ENCODE results near the gene SELENOF.

Gene SELENOF

DNA sequence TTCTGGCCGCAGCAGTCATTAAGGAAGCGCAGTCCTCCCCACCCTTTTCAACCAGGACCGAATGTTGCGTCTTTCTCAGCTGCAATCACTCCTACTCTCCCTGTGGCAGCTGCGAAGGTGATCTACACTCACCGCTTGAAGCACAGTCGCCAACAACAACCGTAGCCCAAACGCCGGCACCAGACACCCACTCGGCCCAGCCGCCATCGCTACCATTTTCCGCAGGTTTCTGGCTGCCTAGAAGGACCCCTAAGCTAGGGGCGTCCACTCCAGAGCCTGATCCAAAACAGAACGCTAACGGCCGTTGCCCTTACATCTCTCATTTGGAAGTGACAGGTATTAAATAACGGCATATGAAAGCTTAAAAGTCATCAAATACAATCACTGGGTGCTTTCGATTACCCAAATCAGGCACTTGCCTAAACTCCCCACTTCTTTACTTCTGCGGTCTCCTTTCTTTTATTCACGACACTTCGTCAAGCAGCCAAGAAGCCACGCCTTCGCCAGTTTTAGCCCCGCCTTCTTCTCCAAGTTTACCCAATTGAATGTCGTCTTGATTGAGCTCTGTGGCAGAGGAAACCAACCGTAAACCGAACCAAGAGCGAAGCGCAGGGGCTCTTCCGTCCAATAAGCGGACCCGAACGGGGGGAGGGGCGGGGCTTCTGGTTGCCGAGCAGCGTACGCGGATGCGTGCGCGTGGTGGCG lies at the start of gene SELENOF:
Gene SELENOF, minus strand, starts transcription at position 231 of the 705 bp plus-strand sequence. Its CDS starts 15 bp downstream, at position 216.
- DNase-seq: peak; percentile 100

DNA sequence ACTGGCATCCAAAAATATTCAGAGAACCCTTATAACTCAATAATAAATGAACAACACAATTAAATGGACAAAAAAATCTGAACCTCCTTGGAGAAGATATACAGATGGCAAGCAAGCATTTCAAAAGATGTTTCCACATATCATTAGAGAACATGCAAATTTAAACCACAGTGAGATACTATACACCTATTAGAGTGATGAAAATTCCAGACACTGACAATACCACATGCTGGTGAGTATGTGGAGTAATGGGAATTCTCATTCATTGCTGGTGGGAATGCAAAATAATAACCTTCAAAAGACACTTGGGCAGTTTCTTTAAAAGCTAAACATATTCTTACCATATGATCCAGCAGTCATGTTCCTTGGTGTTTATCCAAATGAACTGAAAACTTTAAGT lies 46.6 kb upstream of the SELENOF start:
- DNase-seq: no peak

DNA sequence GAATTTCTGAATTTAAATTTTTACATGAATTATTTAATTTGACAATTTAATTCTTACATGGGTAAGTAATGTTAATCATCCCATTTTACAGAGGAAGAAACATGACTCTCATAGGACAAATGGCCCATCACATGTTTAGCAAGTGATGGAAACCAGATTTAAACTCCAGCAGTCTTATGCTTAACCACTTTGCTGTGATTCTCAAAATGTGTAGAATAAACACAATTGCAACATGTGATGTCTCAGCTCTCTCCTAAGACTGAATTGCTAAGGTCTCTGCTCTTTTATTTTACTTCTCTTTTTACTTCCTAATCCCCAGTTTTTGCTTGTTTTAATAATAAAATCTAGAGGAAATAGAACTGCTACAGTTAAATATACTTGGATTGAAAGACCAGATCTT lies 43.3 kb upstream of the SELENOF start:
- no peak for DNase-seq

DNA sequence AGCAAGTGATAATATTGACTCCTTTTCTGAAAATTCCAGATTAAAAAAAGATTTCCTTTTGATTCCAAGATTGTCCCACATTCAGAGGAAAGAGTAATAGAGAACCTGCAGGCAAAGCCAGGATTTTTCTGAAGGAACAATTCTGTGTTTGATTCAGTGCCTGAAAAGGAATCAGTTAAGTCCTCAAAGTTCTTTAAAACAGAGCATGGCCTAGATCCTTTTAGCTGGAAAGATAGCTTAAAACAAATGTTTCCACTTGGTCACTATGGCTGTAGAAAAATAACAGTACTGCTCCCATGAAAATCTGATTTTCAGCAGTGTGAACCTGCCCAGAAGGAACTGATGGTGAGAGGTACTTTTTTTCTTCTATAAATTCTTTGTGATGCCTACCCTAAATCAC lies 42.3 kb upstream of the SELENOF start:
- DNase-seq: no peak

DNA sequence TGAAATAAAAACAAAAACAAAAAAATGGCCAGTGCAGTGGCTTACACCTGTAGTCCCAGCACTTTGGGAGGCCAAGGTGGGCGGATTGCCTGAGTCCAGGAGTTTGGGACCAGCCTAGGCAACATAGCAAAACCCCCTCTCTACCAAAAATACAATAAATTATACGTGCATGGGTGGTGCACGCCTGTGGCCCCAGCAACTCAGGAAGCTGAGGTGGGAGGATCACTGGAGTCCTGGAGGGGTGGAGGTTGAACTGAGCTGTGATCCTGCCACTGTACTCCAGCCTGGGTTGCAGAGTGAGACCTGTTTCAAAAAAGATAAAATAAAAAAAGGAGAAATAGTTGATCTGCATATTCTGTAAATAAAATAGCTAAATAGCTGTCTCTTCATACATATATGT lies 41.8 kb upstream of the SELENOF start:
- DNase-seq: no peak

DNA sequence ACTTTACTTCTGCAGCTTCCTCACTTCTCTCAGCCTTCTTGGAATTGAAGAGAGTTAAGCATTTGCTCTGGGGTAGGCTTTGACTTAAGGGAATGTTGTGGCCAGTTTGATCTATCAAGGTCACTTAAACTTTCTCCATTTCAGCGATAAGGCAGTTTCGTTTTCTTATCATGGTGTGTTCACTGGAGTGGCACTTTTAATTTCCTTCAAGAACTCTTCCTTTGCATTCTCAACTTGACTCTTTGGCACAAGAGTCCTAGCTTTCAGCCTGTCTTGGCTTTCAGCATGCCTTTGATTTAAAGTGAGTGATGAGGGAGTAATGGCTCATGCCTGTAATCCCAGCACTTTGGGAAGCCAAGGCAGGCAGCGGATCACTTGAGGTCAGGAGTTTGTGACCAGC lies 39.2 kb upstream of the SELENOF start:
- DNase-seq: no peak

DNA sequence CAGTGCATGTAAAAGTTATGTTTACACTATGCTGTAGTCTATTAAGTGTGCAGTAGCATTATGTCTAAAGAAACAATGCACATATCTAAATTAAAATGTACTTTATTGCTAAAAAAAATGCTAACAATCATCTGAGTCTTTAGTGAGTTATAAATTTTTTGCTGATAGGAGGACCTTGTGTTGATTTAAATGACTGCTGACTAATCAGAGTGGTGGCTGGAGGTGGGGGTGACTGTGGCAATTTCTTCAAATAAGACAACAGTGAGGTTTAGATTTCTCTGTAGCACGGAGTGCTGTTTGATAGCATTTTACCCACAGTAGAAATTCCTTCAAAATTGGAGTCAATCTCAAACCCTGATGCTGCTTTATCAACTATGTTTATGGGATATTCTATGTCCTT lies 37.5 kb upstream of the SELENOF start:
- DNase-seq: no peak

DNA sequence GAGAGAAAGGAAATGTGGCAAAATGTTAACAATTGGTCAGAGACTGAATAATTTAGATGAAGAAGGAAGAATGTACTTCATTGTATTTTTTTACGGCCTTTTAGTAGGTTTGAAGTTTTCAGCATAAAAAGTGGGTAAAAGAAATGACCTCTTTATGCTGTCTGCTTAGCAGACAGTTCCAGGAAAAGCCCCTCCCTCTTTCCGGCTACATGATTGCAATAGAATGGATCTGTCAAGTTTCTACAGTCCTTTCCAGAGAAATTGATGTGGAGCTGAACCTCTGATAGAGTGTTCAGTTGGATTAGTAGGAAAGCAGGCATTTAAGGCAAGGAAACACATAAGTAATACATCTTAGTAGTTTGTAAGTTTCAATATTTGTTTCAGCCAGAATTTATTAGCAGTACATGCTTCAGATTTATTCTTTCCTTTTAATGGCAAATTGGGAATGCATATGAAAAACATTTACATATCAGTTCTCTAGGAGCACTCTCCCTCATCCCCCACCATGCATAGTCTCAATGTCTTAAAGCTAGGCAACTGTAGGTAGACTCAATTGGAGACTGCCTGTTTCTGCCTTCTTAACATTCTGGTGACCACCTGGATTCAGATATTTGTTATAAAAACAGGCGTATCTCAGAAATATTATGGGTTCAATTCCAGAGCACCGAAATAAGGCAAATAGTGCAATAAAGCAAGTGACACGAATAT lies 36.9 kb upstream of the SELENOF start:
- DNase-seq: no peak

DNA sequence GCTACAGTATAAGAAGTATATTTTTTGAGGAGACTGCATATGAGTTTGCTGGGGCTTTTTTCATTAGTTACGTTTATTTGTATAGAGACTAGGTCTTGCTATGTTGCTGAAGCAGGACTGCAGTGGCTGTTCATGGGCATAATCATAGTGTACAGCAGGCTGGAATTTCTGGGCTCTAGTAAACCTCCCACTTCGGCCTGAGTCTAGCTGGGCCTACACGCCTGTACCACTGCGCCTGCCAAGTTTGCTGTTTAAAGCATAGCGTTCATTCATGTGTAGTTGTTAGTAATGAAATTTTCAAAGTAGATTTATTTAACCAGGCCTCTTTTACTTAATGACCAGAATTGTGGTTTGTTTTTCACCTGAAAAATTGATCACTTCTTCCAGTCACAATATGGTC lies 34.3 kb upstream of the SELENOF start:
- no peak for DNase-seq

DNA sequence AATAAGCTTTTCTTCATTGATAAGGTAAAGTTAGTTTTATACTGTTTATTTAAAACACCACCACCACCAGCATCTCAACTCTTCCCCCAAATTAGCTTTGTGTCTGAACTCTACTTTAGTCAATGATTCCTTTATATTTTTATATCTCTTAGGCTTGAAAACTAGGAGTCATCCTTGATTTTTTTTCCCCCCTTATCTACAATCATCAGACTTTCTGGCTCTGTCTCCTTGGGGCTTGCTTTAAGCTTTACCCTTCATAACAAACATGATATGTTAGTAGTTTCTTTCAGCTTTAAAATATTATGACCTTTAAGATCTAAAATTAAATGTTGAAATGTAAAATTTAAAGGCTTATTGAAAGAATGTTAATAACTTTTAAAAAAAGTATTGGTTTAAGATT lies 28.8 kb upstream of the SELENOF start:
- no peak for DNase-seq

DNA sequence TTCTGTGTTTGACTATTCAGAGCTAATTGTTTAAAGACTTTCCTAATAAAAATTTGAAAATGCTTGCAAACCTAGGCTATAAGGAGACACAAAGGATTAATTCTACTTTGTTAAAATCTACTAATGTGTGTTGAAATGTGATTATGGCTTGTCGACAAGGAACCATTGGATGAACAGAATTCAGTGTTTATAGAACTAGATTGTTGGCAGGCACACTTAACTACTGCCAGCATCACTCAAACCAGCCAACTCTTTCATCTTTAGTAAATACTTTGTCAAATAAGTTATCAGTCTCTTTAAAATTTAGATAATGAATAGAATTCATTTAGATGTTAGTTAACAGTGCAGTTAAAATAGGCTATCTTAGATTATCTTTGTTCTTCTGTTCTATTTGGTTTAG lies 28.1 kb upstream of the SELENOF start:
- no peak for DNase-seq

DNA sequence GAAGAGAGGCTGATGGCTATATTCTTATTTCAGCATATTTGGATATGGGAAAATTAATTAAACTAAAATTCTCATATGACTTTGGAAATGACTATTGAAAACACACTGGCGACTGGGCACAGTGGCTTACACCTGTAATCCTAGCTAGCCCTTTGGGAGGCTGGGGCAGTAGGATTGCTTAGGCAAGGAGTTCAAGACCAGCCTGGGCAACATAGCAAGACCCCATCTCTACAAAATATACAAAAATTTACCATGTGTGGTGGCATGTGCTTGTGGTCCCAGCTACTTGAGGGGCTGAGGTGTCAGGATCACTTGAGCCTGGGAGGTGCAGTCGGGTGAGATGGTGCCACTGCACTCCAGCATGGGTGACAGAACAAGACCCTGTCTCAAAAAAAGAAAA lies 26.7 kb upstream of the SELENOF start:
- DNase-seq: no peak

DNA sequence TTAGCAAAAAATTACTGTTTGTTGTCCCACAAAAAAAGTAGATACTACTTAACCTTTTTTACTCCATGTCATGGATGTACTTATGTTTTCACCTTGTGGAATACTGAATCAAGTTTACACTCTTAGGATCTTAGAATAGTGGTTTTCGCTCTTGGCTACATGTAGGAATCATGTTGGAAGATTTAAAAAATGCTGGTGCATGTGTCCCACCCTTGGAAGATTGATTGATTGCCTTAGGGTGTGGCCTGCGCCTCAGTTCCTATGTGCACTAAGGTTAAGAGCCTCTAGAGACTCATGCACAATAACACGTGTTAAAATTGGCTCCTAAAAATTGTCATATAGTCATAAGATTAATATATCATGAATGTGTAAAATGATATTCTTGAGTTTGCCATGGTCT lies 25.5 kb upstream of the SELENOF start:
- DNase-seq: no peak

DNA sequence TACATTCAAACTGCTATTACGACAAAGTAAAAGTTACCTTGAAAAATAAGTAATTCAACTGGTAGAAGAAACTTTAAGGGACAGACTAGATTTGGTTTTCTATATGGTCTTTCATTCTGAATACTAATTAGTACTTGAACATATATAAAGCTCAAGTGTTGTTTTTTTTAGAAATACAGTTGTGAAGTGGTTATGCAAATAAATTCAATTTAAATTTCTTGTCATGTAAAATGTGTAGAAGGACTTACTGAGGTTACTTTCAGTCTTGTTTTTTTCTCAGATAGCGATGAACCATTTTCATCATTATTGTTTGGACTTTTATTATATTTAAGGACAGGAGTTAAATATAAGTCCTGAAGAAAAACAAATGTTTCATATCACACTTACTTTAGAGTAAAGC lies 24.9 kb upstream of the SELENOF start:
- DNase-seq: no peak

DNA sequence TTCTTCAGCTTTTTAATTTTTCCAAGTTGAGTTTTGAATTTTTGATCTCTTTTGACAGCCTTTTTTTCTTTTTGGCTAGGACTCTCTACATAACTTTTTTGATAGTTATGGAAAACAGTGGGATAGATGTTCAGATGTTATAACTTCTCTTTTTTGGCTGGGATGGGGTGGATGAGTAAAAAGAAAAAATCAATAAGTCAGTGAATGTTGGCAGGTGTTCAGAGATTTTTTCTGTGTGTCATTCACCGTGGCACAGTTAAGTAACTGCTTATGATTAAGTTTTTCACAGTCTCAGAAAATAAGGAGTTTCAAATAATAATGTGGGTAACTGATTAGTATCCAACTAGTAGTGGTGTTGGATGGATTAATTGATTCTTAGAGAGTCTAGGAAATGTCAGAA lies 24.5 kb upstream of the SELENOF start:
- no peak for DNase-seq

DNA sequence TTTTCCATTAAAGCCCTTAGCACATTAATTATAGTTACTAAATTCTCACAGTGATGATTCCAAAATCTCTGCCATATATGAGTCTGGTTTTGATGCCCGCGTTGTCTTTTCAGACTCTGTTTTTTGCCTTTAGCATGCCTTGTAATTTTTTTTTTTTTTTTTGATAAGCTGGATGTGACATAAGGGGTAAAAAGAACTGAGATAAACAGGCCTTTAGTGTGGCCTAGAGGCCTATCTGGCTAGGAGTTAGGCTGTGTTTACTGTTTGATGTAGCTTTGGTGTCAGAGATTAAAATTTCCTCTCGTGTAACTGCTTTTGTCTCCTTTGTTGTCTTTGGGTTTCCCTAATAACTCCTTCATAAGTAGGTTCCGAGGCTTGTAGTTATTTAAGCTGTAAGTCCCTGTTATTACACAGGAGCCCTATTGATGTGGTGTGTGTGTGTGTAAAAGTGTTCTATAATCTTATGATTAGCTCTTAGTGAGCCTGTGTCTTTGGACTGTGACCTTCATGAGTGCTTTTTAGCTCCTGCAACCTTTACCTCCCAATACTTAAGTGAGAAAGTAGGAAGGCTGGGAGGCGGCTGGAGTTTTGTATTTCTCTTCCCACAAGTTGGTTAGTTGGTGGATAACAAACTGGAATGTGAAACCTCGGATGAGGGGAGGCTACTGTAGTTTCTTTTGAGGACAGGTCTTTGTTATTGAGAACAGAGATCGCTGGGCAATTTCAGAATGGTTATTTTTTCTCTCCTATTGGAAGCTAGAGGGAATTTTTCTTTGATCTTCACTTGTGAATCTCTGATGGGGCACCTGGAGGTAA lies 19.8 kb upstream of the SELENOF start:
- DNase-seq: peak; percentile 4

DNA sequence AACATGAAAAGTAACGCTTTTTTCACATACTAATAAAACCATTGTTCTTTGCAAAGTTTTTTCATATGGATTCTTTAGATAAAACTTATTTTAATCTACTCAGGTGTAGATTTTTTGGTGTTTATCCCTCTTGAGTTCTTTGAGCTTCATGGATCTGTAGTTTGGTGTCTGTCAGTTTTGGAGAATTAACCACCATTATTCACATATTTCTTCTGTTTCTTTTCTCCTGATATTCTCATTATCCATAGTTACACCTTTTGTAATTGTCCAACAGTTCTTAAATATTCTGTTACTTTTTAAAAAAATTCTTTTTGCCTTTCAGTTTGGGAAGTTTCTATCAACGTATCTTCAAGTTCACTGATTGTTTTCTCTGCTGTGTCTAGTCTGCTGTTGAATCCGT lies 19.1 kb upstream of the SELENOF start:
- no peak for DNase-seq

DNA sequence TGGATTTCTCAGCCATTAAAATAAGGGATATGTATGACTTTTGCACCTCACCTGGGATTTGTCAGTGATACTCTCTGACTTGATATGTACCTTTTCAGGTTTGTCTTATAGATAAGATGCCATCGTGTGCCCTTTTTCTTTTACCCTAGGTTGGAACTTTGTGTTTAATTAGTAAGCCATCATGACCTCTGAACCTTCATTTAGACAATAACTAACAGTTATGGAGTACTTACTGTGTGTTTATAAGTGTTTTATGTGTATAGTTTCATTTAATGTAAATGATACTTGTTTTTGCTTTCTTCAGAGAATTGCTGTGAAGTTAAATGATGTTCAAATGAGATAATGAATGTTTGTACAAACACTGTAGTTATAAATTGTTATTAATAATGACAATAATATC lies 14.9 kb upstream of the SELENOF start:
- DNase-seq: no peak

DNA sequence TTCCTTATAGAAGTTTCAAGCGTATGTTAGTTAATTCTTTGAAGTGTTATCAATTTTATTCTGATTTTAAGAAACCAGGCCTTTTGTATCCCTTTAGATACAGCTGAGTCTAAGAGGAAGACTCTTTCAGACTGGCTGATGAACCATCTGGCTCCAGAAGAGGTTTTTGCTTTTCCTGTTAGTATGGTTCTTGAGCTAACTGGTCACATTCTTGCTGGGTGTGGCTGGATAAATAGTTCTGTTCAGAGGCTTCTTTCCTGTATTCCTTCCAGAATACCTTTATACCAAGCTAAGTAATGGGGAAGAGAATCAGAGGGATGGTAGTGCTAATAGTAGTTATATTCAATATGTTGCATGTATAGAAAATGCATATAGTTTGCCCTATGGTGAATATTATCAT lies 13.0 kb upstream of the SELENOF start:
- no peak for DNase-seq

DNA sequence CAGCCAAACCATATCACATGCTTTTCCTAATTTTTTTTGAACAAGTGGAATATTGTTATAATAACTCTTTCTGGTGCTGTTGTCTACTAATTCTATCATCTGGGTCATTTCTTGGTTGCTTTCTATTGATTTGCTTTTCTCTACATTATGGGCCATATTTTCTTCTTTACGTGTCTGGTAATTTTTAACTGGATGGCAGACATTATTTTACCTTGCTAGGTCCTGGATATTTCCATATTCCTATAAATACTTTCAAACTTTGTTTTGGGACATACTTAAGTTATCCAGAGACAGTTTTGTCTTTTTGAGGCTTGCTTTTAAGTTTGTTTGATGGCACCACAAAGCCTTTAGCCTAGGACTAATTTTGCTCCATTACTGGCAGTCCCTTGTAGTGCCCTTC lies 11.8 kb upstream of the SELENOF start:
- DNase-seq: no peak

DNA sequence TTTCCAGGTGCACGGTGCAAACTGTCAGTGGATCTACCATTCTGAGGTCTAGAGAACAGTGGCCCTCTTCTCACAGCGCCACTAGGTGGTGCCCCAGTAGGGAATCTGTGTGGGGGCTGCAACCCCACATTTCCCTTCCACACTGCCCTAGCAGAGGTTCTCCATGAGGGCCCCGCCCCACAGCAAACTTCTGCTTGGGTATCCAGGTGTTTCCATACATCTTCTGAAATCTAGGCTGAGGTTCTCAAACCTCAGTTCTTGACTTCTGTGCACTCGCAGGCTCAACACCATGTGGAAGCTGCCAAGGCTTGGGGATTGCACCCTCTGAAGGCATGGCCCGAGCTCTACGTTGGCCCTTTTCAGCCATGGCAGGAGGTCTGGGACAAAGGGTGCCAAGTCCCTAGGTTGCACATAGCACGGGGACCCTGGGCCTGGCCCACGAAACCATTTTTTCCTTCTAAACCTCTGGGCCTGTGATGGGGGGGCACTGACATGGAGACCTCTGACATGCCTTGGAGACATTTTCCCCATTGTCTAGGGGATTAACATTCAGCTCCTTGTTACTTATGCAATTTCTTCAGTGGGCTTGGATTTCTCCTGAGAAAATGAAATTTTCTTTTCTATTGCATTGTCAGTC lies 10.5 kb upstream of the SELENOF start:
- no peak for DNase-seq

DNA sequence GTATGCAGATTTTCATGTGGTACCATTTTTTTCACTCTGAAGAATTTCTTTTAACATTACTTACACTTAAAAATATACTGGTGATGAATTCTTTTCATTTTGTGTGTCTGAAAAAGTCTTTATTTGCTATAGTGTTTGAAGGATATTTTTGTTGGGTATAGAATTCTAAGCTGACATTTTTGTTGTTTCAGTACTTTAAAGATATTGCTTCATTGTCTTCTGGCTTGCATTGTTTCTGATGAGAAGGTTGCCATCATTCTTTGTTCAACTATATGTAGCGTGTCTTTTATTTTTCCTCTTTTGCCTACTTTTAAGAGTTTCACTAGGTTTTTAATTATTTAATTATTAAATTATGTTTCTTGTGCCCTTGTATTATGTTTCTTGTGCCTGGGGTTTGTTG lies 8.5 kb upstream of the SELENOF start:
- no peak for DNase-seq

DNA sequence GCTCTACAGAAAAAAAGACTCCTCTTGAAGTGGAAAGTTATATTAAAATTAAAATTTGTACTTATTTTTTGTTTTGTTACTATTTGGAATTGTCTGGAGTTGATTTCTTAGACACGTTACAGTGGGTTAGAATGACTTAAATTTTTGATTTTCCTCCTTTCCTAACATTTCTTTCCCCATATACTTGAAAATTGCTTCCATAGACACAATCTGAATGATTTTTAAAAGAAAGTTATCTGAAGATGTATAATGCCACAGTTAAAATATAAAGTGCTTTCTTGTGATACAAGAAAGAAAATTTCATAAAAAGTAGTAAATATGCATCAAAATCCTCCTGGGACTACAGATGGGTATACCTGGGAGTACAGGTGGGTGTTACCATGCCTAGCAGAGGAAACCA lies 2.8 kb upstream of the SELENOF start:
- DNase-seq: no peak
